Measurements from ENCODE around the gene RGS7.

The RGS7 gene

GRCh38 chr1:241020851-241021697, 335.9 kb downstream of the RGS7 start:
- Histone ChIP-seq H3K4me1 (ENCODE audit: control insufficient read depth, insufficient read depth, low read length) (no peaks in the 10 kb centered on the region), H3K9ac (ENCODE audit: low read length) (no peak overlapping the region)

GRCh38 chr1:241012708-241013340, 344.2 kb downstream of the RGS7 start:
- DNase-seq (ENCODE audit: low read depth): no peak
- Histone ChIP-seq H3K4me1 (ENCODE audit: control insufficient read depth, insufficient read depth, low read length) (no peaks in the 10 kb centered on the region), H3K9ac (ENCODE audit: low read length) (no peak overlapping the region), H3K9me3 (ENCODE audit: control insufficient read depth, low read length) (peaks cover 5% of the 10 kb centered on the region), H3K36me3 (ENCODE audit: control insufficient read depth, insufficient read depth, low read length, severe bottlenecking) (no peaks in the 10 kb centered on the region), H3K27me3 (replicated peaks; ENCODE audit: control insufficient read depth, insufficient read depth, low read length) (no peaks in the 10 kb centered on the region), H3K4me3 (ENCODE audit: low read length) (no peak overlapping the region)

More at GRCh38 chr1:241020851-241021697, 335.9 kb downstream of the RGS7 start:
- Histone ChIP-seq H3K9me3 (ENCODE audit: control insufficient read depth, low read length) (peaks cover 8% of the 10 kb centered on the region), H3K4me3 (ENCODE audit: low read length) (no peak overlapping the region), H3K36me3 (ENCODE audit: control insufficient read depth, insufficient read depth, low read length, severe bottlenecking) (no peaks in the 10 kb centered on the region), H3K27me3 (replicated peaks; ENCODE audit: control insufficient read depth, insufficient read depth, low read length) (no peaks in the 10 kb centered on the region)
- DNase-seq (ENCODE audit: low read depth): no peak

GRCh38 chr1:241007668-241008067, 349.3 kb downstream of the RGS7 start:
- no peaks in the 10 kb centered on the region for H3K9me3 ChIP-seq (ENCODE audit: control insufficient read depth, low read length)
- H3K4me1 ChIP-seq (ENCODE audit: control insufficient read depth, insufficient read depth, low read length): no peaks in the 10 kb centered on the region
- no peak overlapping the region for H3K4me3 ChIP-seq (ENCODE audit: low read length)
- no peak for DNase-seq (ENCODE audit: low read depth)
- H3K27me3 ChIP-seq (replicated peaks; ENCODE audit: control insufficient read depth, insufficient read depth, low read length): no peaks in the 10 kb centered on the region
- H3K9ac ChIP-seq (ENCODE audit: low read length): no peak overlapping the region
- no peaks in the 10 kb centered on the region for H3K36me3 ChIP-seq (ENCODE audit: control insufficient read depth, insufficient read depth, low read length, severe bottlenecking)

- DNase-seq (ENCODE audit: low read depth): no peak
- no peaks in the 10 kb centered on the region for H3K9me3 ChIP-seq (ENCODE audit: control insufficient read depth, low read length)
- no peak overlapping the region for H3K9ac ChIP-seq (ENCODE audit: low read length)
- H3K4me1 ChIP-seq (ENCODE audit: control insufficient read depth, insufficient read depth, low read length): no peaks in the 10 kb centered on the region
- no peaks in the 10 kb centered on the region for H3K36me3 ChIP-seq (ENCODE audit: control insufficient read depth, insufficient read depth, low read length, severe bottlenecking)
- H3K4me3 ChIP-seq (ENCODE audit: low read length): no peak overlapping the region
- H3K27me3 ChIP-seq (replicated peaks; ENCODE audit: control insufficient read depth, insufficient read depth, low read length): no peaks in the 10 kb centered on the region
Measured at GRCh38 chr1:240999826-241000225, 357.2 kb downstream of the RGS7 start.

- DNase-seq (ENCODE audit: low read depth): no peak
- no peaks in the 10 kb centered on the region for H3K36me3 ChIP-seq (ENCODE audit: control insufficient read depth, insufficient read depth, low read length, severe bottlenecking)
- no peak overlapping the region for H3K9ac ChIP-seq (ENCODE audit: low read length)
- H3K9me3 ChIP-seq (ENCODE audit: control insufficient read depth, low read length): no peaks in the 10 kb centered on the region
- H3K4me3 ChIP-seq (ENCODE audit: low read length): no peak overlapping the region
- H3K4me1 ChIP-seq (ENCODE audit: control insufficient read depth, insufficient read depth, low read length): no peaks in the 10 kb centered on the region
- no peaks in the 10 kb centered on the region for H3K27me3 ChIP-seq (replicated peaks; ENCODE audit: control insufficient read depth, insufficient read depth, low read length)
Measured at GRCh38 chr1:240998441-240999015, 358.5 kb downstream of the RGS7 start.

- no peaks in the 10 kb centered on the region for H3K9me3 ChIP-seq (ENCODE audit: control insufficient read depth, low read length)
- H3K4me3 ChIP-seq (ENCODE audit: low read length): no peak overlapping the region
- H3K36me3 ChIP-seq (ENCODE audit: control insufficient read depth, insufficient read depth, low read length, severe bottlenecking): no peaks in the 10 kb centered on the region
- no peaks in the 10 kb centered on the region for H3K4me1 ChIP-seq (ENCODE audit: control insufficient read depth, insufficient read depth, low read length)
- no peak overlapping the region for H3K9ac ChIP-seq (ENCODE audit: low read length)
- H3K27me3 ChIP-seq (replicated peaks; ENCODE audit: control insufficient read depth, insufficient read depth, low read length): no peaks in the 10 kb centered on the region
- DNase-seq (ENCODE audit: low read depth): peak; percentile 32
Measured at GRCh38 chr1:240998024-240998423, 359.0 kb downstream of the RGS7 start.

- no peak for DNase-seq (ENCODE audit: low read depth)
- Histone ChIP-seq H3K9me3 (ENCODE audit: control insufficient read depth, low read length) (no peaks in the 10 kb centered on the region), H3K4me1 (ENCODE audit: control insufficient read depth, insufficient read depth, low read length) (no peaks in the 10 kb centered on the region), H3K27me3 (replicated peaks; ENCODE audit: control insufficient read depth, insufficient read depth, low read length) (no peaks in the 10 kb centered on the region), H3K36me3 (ENCODE audit: control insufficient read depth, insufficient read depth, low read length, severe bottlenecking) (no peaks in the 10 kb centered on the region), H3K9ac (ENCODE audit: low read length) (no peak overlapping the region), H3K4me3 (ENCODE audit: low read length) (no peak overlapping the region)
Measured at GRCh38 chr1:240993004-240993403, 364.0 kb downstream of the RGS7 start.

GRCh38 chr1:240991230-240991629, 365.8 kb downstream of the RGS7 start:
- no peak for DNase-seq (ENCODE audit: low read depth)
- Histone ChIP-seq H3K9me3 (ENCODE audit: control insufficient read depth, low read length) (no peaks in the 10 kb centered on the region), H3K36me3 (ENCODE audit: control insufficient read depth, insufficient read depth, low read length, severe bottlenecking) (no peaks in the 10 kb centered on the region), H3K4me1 (ENCODE audit: control insufficient read depth, insufficient read depth, low read length) (no peaks in the 10 kb centered on the region), H3K27me3 (replicated peaks; ENCODE audit: control insufficient read depth, insufficient read depth, low read length) (no peaks in the 10 kb centered on the region), H3K4me3 (ENCODE audit: low read length) (no peak overlapping the region), H3K9ac (ENCODE audit: low read length) (no peak overlapping the region)

GRCh38 chr1:240987928-240988327, 369.1 kb downstream of the RGS7 start:
- H3K4me3 ChIP-seq (ENCODE audit: low read length): no peak overlapping the region
- H3K9ac ChIP-seq (ENCODE audit: low read length): no peak overlapping the region
- no peaks in the 10 kb centered on the region for H3K9me3 ChIP-seq (ENCODE audit: control insufficient read depth, low read length)
- H3K27me3 ChIP-seq (replicated peaks; ENCODE audit: control insufficient read depth, insufficient read depth, low read length): no peaks in the 10 kb centered on the region
- no peaks in the 10 kb centered on the region for H3K36me3 ChIP-seq (ENCODE audit: control insufficient read depth, insufficient read depth, low read length, severe bottlenecking)
- no peaks in the 10 kb centered on the region for H3K4me1 ChIP-seq (ENCODE audit: control insufficient read depth, insufficient read depth, low read length)
- DNase-seq (ENCODE audit: low read depth): no peak

- Histone ChIP-seq H3K9me3 (ENCODE audit: control insufficient read depth, low read length) (no peaks in the 10 kb centered on the region), H3K4me3 (ENCODE audit: low read length) (no peak overlapping the region), H3K27me3 (replicated peaks; ENCODE audit: control insufficient read depth, insufficient read depth, low read length) (no peaks in the 10 kb centered on the region), H3K36me3 (ENCODE audit: control insufficient read depth, insufficient read depth, low read length, severe bottlenecking) (no peaks in the 10 kb centered on the region), H3K9ac (ENCODE audit: low read length) (no peak overlapping the region), H3K4me1 (ENCODE audit: control insufficient read depth, insufficient read depth, low read length) (no peaks in the 10 kb centered on the region)
- DNase-seq (ENCODE audit: low read depth): no peak
Measured at GRCh38 chr1:240985081-240985480, 371.9 kb downstream of the RGS7 start.

- Histone ChIP-seq H3K4me3 (ENCODE audit: low read length) (no peak overlapping the region), H3K27me3 (replicated peaks; ENCODE audit: control insufficient read depth, insufficient read depth, low read length) (no peaks in the 10 kb centered on the region), H3K4me1 (ENCODE audit: control insufficient read depth, insufficient read depth, low read length) (no peaks in the 10 kb centered on the region), H3K36me3 (ENCODE audit: control insufficient read depth, insufficient read depth, low read length, severe bottlenecking) (no peaks in the 10 kb centered on the region), H3K9me3 (ENCODE audit: control insufficient read depth, low read length) (no peaks in the 10 kb centered on the region), H3K9ac (ENCODE audit: low read length) (no peak overlapping the region)
- DNase-seq (ENCODE audit: low read depth): no peak
Measured at GRCh38 chr1:240980342-240980741, 376.7 kb downstream of the RGS7 start.
